GM12873 (cell line): Measurements from ENCODE around the gene NOC4L.

Source experiments
- CTCF ChIP-seq: IDR thresholded peaks from 2 replicates; pipeline ENCODE4 v1.5.1; 2012; ENCODE audit warnings: low read depth, mild to moderate bottlenecking, moderate library complexity, low read length, control low read depth; ENCODE audit not compliant: insufficient read depth; ENCODE audit errors: missing control alignments

Gene NOC4L

GRCh38 chr12:132115500-132115899 lies 28.8 kb upstream of the NOC4L start:
- no peak for TF ChIP-seq CTCF

- no peak for TF ChIP-seq CTCF
Observed at GRCh38 chr12:132116709-132117557, 27.3 kb upstream of the NOC4L start.

GRCh38 chr12:132117558-132117875 lies 26.7 kb upstream of the NOC4L start:
- no peak for TF ChIP-seq CTCF

- TF ChIP-seq CTCF: no peak
Observed at GRCh38 chr12:132118876-132119275, 25.4 kb upstream of the NOC4L start.

GRCh38 chr12:132121283-132121682 lies 23.0 kb upstream of the NOC4L start:
- no peak for TF ChIP-seq CTCF

- TF ChIP-seq CTCF: no peak
Observed at GRCh38 chr12:132123970-132124765, 20.1 kb upstream of the NOC4L start.

- TF ChIP-seq CTCF: no peak
Observed at GRCh38 chr12:132124766-132125425, 19.4 kb upstream of the NOC4L start.
